ENCODE measurements around the gene METTL15. TPM values are rescaled to one million over a fixed set of nuclear protein-coding genes. Genes with fewer than 3 reads are reported as not detected.

The METTL15 gene
- total and polyA plus RNA-seq, 2 donors (not counting 1 experiment from before 2014, with no cell fraction given) = 3.9 to 19.7 TPM

DNA sequence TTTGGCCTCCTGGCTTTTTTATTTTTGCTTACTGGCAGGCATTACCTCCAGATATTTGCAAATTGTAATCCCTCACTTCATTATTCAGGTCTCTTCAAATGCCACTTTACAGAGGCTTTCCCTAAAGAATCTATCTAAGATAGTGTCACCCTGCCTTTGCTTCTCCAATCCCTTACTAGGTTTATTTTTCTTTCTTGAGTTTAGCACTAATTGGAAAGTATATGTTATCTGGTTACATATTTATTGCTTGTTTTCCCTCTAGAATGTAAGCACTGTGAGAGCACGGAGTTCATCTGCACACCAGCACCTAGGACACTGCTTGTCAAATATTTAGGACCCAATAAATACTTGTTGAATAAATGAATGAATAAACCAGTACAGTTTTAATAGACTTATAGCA is 3.8 kb upstream of the METTL15 start:
- Histone ChIP-seq H3K4me1 (ENCODE audit: control insufficient read depth in 2 of 2, insufficient read depth in 2 of 2, low read length in 2 of 2) (peaks cover 16 to 17% of the 10 kb centered on the region in 2 donors), H2AFZ (ENCODE audit: insufficient read depth, low read depth, low read length, poor library complexity, severe bottlenecking) (no peak overlapping the region), H3K9me3 (ENCODE audit: control extremely low read depth in 1 of 3, control insufficient read depth in 2 of 3, insufficient read depth in 1 of 3, low read length in 2 of 3) (no peaks in the 10 kb centered on the region), H3K27me3 (replicated peaks in 1 of 4; ENCODE audit: control extremely low read depth in 1 of 4, control insufficient read depth in 3 of 4, insufficient read depth in 4 of 4, low read length in 3 of 4) (no peaks in the 10 kb centered on the region), H4K20me1 (ENCODE audit: control insufficient read depth, insufficient read depth, low read length, poor library complexity, severe bottlenecking) (no peaks in the 10 kb centered on the region), H3K36me3 (replicated peaks in 1 of 2; ENCODE audit: control extremely low read depth in 1 of 2, control insufficient read depth in 1 of 2, extremely low read depth in 1 of 2, insufficient read depth in 2 of 2, low read length in 1 of 2) (no peaks in the 10 kb centered on the region), H3K9ac (ENCODE audit: low read length) (no peak overlapping the region), H3K4me3 (ENCODE audit: control extremely low read depth in 1 of 5, extremely low read depth in 1 of 5, insufficient read depth in 1 of 5, low read depth in 2 of 5, low read length in 4 of 5) (no peak overlapping the region), H3K4me2 (replicated peaks; ENCODE audit: low read depth, low read length, poor library complexity, severe bottlenecking) (no peak overlapping the region), H3K27ac (ENCODE audit: low read length in 2 of 2) (no peak overlapping the region), H3K79me2 (ENCODE audit: control insufficient read depth, insufficient read depth, low read length) (peaks cover 43% of the 10 kb centered on the region)
- ATAC-seq (ENCODE audit: low read depth) (no peak), DNase-seq (no peak)
- CTCF ChIA-PET = no interaction called here
- no peak for TF ChIP-seq EZH2 (IDR thresholded peaks at IDR 0.05; ENCODE audit: borderline replicate concordance, insufficient read depth, low read depth, low read length, poor library complexity, severe bottlenecking)
- TF ChIP-seq, protein P1, sequence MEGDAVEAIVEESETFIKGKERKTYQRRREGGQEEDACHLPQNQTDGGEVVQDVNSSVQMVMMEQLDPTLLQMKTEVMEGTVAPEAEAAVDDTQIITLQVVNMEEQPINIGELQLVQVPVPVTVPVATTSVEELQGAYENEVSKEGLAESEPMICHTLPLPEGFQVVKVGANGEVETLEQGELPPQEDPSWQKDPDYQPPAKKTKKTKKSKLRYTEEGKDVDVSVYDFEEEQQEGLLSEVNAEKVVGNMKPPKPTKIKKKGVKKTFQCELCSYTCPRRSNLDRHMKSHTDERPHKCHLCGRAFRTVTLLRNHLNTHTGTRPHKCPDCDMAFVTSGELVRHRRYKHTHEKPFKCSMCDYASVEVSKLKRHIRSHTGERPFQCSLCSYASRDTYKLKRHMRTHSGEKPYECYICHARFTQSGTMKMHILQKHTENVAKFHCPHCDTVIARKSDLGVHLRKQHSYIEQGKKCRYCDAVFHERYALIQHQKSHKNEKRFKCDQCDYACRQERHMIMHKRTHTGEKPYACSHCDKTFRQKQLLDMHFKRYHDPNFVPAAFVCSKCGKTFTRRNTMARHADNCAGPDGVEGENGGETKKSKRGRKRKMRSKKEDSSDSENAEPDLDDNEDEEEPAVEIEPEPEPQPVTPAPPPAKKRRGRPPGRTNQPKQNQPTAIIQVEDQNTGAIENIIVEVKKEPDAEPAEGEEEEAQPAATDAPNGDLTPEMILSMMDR (IDR thresholded peaks at IDR 0.05) = no peak
- Mint-ChIP-seq H3K9me3 (ENCODE audit: insufficient read depth) (no peaks in the 10 kb centered on the region), H3K27me3 (no peaks in the 10 kb centered on the region), H3K4me3 (no peak overlapping the region), H3K27ac (no peak overlapping the region), H3K4me1 (peaks cover 24% of the 10 kb centered on the region)
- POLR2A ChIA-PET = no interaction called here
- intact Hi-C loops (cut with micrococcal nuclease) = no loop called here
- WGBS (ENCODE audit: insufficient coverage) = no CpG with 5 or more reads among the region's 1 CpG

DNA sequence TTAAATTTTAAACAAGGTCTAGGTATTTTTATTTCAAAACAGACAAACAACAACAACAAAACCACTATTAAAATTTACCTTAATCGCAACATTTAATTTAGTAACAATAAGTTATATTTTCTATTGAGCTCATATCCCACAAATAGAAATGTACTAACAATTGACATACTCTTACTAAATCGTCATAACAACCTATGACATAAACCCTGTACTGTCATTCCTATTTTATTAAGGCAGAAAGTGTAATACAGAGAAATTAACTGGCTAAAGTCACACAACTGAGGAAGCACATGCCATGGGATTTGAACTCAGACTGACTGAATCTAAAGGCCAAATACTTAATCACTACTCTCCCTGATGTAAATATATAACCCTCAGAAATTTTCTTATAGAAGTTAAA is 3.2 kb upstream of the METTL15 start:
- Histone ChIP-seq H3K36me3 (replicated peaks in 1 of 2; ENCODE audit: control extremely low read depth in 1 of 2, control insufficient read depth in 1 of 2, extremely low read depth in 1 of 2, insufficient read depth in 2 of 2, low read length in 1 of 2) (no peaks in the 10 kb centered on the region), H3K27ac (ENCODE audit: low read length in 2 of 2) (no peak overlapping the region), H3K4me3 (ENCODE audit: control extremely low read depth in 1 of 5, extremely low read depth in 1 of 5, insufficient read depth in 1 of 5, low read depth in 2 of 5, low read length in 4 of 5) (no peak overlapping the region), H3K27me3 (replicated peaks in 1 of 4; ENCODE audit: control extremely low read depth in 1 of 4, control insufficient read depth in 3 of 4, insufficient read depth in 4 of 4, low read length in 3 of 4) (no peaks in the 10 kb centered on the region), H2AFZ (ENCODE audit: insufficient read depth, low read depth, low read length, poor library complexity, severe bottlenecking) (no peak overlapping the region), H3K4me2 (replicated peaks; ENCODE audit: low read depth, low read length, poor library complexity, severe bottlenecking) (no peak overlapping the region), H3K9me3 (ENCODE audit: control extremely low read depth in 1 of 3, control insufficient read depth in 2 of 3, insufficient read depth in 1 of 3, low read length in 2 of 3) (no peaks in the 10 kb centered on the region), H3K9ac (ENCODE audit: low read length) (no peak overlapping the region), H3K4me1 (ENCODE audit: control insufficient read depth in 2 of 2, insufficient read depth in 2 of 2, low read length in 2 of 2) (peaks cover 19 to 22% of the 10 kb centered on the region in 2 donors), H4K20me1 (ENCODE audit: control insufficient read depth, insufficient read depth, low read length, poor library complexity, severe bottlenecking) (no peaks in the 10 kb centered on the region), H3K79me2 (ENCODE audit: control insufficient read depth, insufficient read depth, low read length) (peaks cover 48% of the 10 kb centered on the region)
- intact Hi-C loops (cut with micrococcal nuclease) = no loop called here
- no CpG with 5 or more reads among the region's 2 CpGs for WGBS (ENCODE audit: insufficient coverage)
- ATAC-seq (ENCODE audit: low read depth) = no peak
- TF ChIP-seq EZH2 (IDR thresholded peaks at IDR 0.05; ENCODE audit: borderline replicate concordance, insufficient read depth, low read depth, low read length, poor library complexity, severe bottlenecking) = no peak
- TF ChIP-seq, protein P1 (IDR thresholded peaks at IDR 0.05) = no peak
- Mint-ChIP-seq H3K27me3 (no peaks in the 10 kb centered on the region), H3K4me1 (peaks cover 29% of the 10 kb centered on the region), H3K4me3 (no peak overlapping the region), H3K9me3 (ENCODE audit: insufficient read depth) (no peaks in the 10 kb centered on the region), H3K27ac (no peak overlapping the region)
- ChIA-PET CTCF (no interaction called here), POLR2A (no interaction called here)
- DNase-seq = no peak
